GDM1 (cell line): ENCODE measurements around the gene SIRPA.

Experiments used
- DNase-seq: peaks from one replicate; lab custom pipeline; 2025; lab: John Stamatoyannopoulos, UW

The SIRPA gene

GRCh38 chr20:1894951-1895673 lies at the start of gene SIRPA:
Gene SIRPA (plus strand): TSS chr20:1895407. CDS start chr20:1895448, 41 bp downstream.
- peak; percentile 56 for DNase-seq

GRCh38 chr20:1845701-1846100 lies 49.5 kb upstream of the SIRPA start:
- no peak for DNase-seq

- no peak for DNase-seq
These were observed 48.9 kb upstream of the SIRPA start for GRCh38 chr20:1846341-1846740.

GRCh38 chr20:1846876-1847275 lies 48.3 kb upstream of the SIRPA start:
- DNase-seq: no peak

GRCh38 chr20:1847780-1848179 lies 47.4 kb upstream of the SIRPA start:
- no peak for DNase-seq

- DNase-seq: no peak
These were observed 46.8 kb upstream of the SIRPA start for GRCh38 chr20:1848373-1848772.

GRCh38 chr20:1851396-1851795 lies 43.8 kb upstream of the SIRPA start:
- DNase-seq: no peak

- no peak for DNase-seq
These were observed 41.7 kb upstream of the SIRPA start for GRCh38 chr20:1853473-1853872.

- DNase-seq: no peak
These were observed 41.0 kb upstream of the SIRPA start for GRCh38 chr20:1854246-1854645.

GRCh38 chr20:1855109-1855508 lies 40.1 kb upstream of the SIRPA start:
- no peak for DNase-seq

GRCh38 chr20:1855690-1856089 lies 39.5 kb upstream of the SIRPA start:
- DNase-seq: no peak

- DNase-seq: no peak
These were observed 38.8 kb upstream of the SIRPA start for GRCh38 chr20:1856424-1856823.

GRCh38 chr20:1857466-1857865 lies 37.7 kb upstream of the SIRPA start:
- peak; percentile 37 for DNase-seq

- DNase-seq: no peak
These were observed 36.3 kb upstream of the SIRPA start for GRCh38 chr20:1858871-1859270.

GRCh38 chr20:1860446-1860845 lies 34.8 kb upstream of the SIRPA start:
- DNase-seq: no peak

GRCh38 chr20:1861347-1861976 lies 33.7 kb upstream of the SIRPA start:
- DNase-seq: no peak

- DNase-seq: no peak
These were observed 33.1 kb upstream of the SIRPA start for GRCh38 chr20:1861996-1862662.

- DNase-seq: no peak
These were observed 32.5 kb upstream of the SIRPA start for GRCh38 chr20:1862663-1863053.

GRCh38 chr20:1863296-1863695 lies 31.9 kb upstream of the SIRPA start:
- DNase-seq: no peak

GRCh38 chr20:1866834-1867233 lies 28.4 kb upstream of the SIRPA start:
- DNase-seq: no peak

- peak; percentile 40 for DNase-seq
These were observed 27.5 kb upstream of the SIRPA start for GRCh38 chr20:1867495-1868260.

- DNase-seq: no peak
These were observed 26.4 kb upstream of the SIRPA start for GRCh38 chr20:1868856-1869255.

GRCh38 chr20:1870323-1870722 lies 24.9 kb upstream of the SIRPA start:
- DNase-seq: no peak
